Hematopoietic multipotent progenitor cell treated with erythropoietin and hydrocortisone succinate and interleukin-3 and kit ligand, for 6 days (in vitro differentiated cells): Measurements from ENCODE around the gene PCSK9.
"Not testable (repeated sequence)": the region's sequence is repeated elsewhere in the genome, so short reads cannot be mapped to it uniquely, and the experiment has no call there.

Experiments used
- DNase-seq: peaks from one replicate; pipeline ENCODE4 v3.0.0-alpha.2; 2015

Gene PCSK9

DNA sequence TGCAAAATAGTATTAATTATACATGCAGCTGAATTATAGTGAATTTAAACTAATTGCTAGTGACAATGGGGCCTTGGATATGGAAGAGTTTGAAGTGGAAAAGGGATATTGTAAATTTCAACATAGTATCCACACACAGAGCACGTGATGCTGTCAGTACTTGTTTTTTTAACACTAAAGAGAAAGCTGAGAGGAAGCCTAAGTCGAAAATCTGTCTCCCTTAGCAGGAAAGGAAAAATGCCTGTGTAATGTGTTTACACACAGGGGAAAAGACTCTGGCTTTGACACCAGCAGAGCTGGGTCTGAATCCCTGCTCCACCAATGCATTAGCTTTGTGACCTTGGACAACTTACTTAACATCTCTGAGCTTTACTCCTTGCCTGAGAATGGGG is 42.6 kb downstream of the PCSK9 start:
- no peak for DNase-seq

DNA sequence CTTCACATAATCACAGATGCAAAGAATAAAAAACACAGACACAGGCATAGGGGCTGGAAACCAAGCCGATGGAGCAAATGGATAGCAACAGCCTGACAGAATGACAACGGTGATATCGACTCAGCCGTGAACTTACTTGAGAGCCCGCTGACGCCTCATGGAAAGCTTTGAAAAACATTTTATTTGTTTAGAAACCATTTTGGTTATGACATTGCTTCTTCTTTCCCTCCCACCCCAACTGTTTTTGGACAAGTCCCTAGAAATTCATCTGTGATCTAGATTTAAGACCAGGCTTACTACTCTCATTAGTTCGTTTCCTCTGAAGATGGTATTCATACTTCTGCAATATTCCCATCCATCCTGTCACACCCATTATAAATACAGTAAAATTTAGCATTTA is 44.9 kb downstream of the PCSK9 start:
- DNase-seq, result no peak

DNA sequence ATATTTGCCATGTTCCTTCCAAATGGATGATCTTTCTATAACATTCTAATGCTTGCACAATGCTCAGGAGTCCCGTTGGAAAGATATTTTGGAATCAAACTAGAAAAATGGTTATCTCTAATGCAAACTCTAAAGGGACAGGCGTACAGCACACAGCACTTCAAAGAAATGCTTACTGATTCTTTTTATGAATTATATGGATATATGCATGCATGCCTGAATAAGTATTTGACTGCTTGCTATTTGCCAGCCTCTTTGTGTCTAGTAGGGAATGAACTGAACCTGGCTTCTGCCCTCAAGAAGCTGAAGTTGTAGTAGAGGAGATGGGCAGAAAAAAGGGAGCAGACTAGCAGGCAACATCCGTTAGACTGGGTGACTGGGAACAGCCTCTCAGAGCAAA is 48.1 kb downstream of the PCSK9 start:
- DNase-seq, result no peak

DNA sequence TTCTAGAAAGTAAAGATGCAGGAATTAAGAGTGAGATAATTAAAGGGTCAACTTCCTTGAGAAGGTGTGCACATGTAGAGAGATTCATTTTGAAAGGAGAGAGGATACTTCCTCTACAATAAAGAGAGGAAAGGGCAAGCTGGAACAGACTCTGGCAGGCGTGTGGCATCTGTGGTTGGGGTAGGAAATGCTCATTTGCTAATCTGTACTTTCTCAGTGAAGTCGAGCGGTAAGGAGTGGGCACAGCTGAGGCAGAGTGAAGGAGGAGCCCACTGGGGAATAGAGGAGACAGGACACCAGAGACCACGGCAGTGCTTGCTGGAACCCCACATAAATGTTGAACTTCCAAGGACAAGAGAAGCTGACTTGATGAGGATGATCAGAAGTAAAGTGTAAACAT is 49.1 kb downstream of the PCSK9 start:
- DNase-seq, result peak; percentile 30

DNA sequence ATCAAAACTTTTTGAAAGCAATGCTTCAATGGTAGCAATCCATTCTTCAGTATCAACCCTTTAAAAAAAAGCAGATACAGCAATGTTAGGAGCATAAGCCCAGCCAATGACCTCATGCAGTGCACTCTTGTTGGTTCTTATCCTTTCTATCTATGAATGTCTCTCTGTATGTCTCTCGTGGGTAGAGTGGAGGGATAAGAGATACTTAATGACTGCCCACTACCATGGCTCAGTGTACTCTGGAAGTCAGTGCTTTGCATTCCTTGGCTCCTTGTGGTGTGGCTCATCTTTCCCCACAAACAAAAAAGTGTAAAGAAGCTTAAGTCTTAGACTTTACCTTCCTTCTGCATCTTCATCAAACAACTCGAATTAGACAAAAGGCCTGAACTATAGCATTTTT is 50.3 kb downstream of the PCSK9 start:
- no peak for DNase-seq

DNA sequence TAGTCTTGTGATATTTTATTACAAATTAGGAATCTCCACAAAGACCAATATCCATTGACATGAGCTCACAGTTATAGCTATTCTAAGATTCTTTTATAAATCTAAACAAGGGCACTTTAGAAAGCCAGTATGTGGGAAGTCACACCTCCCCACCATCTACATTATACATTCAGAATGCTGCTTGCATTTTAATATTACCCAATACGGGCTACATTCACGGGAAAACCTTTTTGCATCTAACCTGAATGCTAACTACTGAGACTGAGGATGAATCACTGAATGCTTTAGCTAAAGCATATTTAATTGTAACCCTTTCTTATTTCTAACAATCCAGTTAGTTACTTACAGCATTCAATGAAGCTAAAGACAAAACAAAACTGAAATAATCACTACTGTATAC is 53.1 kb downstream of the PCSK9 start:
- no peak for DNase-seq

DNA sequence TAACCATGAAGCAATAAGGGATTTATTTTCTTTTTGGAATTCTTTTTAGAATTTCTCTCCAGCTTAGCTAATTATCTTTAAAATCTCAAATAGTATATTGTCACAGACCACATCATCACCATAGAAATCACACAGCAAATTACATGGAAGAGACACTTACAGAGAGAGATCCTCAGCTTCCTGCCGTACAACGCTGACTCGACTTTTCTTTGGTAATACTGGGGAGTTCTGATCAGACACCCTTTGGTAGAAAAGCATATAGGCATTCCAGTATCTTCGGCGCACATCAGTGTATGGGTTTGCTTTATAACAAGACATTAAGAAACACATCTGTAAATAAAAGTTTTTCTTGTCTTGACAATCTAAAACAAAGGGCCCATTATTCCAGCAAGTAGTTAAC is 55.7 kb downstream of the PCSK9 start:
- DNase-seq, result no peak

DNA sequence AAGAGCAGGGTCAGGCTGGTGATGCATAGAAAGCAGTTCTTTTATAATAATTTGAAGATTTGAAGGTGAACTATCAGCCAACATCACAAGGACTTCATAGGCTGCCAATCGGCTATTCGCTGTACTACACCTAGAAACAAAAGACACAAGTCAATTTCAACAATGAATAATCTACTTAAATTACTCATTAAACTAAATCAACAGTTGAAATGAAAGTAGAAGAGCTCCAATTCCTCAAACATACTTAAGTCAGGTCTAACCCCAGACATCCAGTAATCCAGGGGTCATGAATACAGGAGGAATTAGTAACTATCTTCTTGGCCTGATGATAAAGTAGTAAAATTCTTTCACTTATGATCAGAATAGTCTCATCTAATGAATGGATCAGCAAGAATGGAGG is 64.5 kb downstream of the PCSK9 start:
- no peak for DNase-seq

DNA sequence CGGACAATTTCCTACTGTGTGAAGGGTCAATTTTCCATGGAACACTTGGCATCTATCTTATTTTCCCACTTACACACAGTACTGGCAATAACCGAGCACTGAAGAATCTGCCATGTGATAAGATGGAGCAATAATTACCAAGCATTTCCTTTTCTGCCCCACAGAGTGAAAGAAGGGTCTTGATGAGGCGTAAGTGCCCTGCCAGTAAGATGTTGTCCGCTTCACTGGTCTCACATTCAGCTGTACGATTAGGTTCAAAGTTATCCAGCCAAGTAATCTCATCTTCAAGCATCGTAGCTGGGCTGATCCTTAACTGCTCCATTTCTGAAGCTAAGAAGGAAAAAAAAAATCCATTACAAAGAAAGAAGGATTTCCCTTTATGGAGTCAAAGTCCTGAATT is 67.8 kb downstream of the PCSK9 start:
- DNase-seq, result no peak

DNA sequence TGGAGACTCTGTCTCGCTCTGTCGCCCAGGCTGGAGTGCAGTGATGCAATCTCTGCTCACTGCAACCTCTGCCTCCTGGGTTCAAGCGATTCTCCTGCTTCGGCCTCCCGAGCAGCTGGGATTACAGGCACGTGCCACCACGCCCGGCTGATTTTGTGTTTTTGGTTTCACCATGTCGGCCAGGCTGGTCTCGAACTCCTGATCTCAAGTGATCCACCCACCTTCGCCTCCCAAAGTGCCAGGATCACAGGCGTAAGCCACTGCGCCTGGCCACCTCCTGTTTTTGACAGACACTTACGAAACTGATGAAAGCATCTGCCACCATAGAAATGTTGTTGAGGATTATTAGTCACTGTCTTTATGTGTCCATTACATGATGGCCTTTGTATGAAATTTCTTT is 69.7 kb downstream of the PCSK9 start:
- DNase-seq, result not testable (repeated sequence)
